SIG-M5 treated with dmso at 0.1 percent for 504 hours (cell line): ENCODE results near the gene CEACAM18.

Experiments
- DNase-seq: peaks from one replicate; lab custom pipeline; 2025; ENCODE audit not compliant: unreplicated experiment; lab: John Stamatoyannopoulos, UW

Gene CEACAM18

DNA sequence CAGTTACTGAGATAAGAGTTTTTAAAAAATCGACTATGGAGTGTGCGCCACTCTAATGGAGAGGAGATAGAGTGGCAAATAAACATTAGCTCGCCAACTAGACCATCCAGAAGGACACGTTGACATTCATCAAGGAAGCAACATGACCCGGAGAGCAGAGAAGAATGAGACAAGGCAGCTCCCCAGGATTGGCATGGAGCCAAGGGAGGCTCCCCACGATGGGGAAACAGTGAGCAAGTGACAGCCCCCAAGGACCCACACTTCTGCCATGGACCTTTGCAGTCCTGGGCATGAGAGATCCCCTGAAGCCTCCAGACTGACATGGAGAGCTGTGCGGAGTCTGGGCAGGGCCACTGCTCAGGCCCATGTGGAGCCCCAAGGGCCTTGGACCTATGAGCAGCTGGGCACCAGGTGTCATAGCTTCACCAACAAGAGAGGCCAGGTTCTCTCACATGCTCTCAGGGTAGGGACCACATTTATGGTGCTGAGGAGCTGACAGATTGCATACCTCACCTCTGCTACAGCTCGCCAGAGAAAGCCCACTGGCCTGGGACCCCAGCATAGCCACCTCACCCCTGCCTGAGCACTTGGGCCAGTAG lies 46.4 kb downstream of the CEACAM18 start:
- DNase-seq: no peak

DNA sequence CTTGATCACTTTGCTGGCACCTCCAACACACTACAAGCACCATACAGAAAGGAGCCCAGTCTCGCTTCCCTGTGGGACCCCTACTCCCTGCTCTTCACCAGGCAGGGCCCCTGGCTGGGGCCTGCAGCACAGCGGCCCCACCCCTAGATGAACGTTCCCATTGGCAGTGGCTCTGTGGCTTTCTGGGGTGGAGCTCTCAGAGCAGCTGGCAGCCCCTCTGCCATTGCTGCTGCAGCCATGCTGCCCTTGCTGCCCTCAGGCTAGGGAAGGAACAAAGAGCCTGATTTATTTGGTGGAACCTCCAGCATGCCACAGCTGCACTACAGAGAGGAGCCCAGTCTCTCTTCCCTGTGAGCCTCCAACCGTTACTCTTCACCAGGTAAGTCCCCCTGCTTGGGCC lies 47.3 kb downstream of the CEACAM18 start:
- DNase-seq: no peak

DNA sequence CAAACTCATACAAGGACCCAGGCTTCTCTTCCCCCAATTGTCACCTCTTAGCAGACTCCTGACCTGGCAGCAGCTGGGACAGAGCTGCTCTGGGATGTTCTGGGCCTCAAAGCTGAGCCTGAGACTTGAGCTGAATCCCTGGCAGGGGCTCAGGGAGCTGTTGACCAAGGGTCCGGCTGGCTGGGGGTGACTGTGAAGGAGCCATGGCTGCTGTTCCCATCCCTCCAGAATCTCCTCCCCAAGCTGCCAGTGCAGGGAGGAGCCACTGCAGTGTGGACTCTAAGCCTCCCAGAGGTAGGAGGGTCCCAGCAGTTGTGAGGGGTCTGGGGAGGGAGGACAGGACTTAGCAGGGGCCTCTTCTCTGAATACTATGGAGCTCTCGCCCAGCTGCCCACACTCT lies 51.0 kb downstream of the CEACAM18 start:
- DNase-seq: no peak

DNA sequence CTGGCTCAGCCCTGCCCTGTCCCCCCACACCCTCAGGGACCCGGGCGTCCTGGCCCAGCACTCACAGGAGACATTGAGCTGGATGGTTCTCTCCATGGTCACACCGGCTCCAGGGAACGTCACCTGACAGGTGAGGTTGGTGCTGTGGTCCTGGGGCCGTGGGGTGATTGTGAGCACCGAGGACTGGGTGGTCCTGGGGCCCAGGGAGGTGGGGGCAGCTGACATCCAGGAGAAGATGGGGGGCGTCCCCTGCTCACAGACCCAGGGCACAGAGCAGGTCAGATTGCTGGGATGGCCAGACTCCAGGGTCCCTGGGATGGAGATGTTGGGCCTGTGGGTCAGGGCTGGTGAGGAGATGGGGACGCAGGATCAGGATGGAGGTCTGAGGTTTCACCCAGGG lies 52.3 kb downstream of the CEACAM18 start:
- no peak for DNase-seq

DNA sequence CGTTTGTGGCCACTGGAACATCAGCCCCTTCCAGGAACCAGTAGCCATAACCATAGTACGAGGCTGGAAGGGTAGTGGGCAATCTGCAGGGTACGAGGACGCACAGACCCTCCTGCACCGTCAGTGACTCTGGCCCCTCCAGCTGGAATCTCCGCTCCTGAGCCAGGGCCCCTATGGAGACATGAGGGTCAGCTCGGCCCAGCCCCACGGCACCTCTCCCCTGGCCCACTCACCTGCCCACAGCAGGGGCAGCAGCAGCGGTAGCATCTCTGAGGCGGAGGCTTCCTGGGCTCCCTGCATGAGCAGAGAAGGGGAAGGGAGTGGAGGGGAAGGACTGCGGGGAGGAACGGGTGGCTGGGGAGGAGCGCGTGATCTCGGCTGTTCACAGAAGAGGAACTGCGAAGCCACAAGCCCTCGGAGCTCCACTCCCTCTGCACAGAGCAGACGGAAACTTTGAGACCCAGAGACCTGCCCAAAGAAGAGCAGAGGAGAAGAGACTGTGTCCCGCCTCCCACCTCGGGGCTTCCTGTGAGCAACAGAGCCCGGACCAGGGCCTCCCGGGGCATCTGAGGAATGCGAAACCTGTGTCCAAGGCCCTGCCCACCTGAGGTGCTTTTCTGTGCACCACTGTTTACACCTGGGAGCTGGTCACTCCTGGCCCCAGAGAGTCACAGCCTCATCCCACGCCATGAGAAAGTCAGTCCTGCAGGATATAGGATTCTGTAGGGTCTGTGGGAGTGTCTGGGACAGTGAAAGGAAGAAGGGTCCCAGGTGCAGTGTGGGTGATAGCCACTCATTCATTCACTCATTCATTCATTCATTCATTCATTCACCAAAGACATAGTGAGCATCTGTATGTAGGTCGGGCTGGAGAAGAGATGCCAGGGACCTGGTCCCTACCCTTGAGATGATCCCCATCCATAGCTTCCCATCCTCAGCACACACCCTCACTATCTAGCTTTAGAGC lies 53.3 kb downstream of the CEACAM18 start, which contains the start of gene SIGLEC6:
Gene SIGLEC6 (minus strand): TSS at position 322 of the 967 bp plus-strand sequence. CDS start 22 bp downstream, at position 300.
- DNase-seq: peak; percentile 75

DNA sequence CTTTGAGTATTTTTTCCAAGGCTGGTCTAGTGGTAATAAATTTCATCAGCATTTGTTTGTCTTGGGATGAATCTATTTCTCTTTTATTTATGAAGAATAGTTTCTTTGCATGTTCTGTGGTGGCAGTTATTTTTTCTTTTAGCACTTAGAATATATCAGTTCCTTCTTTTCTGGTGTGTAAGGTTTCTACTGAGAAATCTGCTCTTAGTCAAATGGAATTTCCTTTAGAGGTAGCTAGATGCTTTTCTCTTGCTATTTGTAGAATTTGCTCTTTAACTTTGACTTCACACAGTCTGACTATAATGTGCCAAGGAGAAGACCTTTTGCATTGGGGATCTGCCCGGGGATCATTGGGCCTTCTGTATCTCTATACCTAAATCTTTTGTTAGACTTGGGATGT lies 57.2 kb downstream of the CEACAM18 start:
- DNase-seq: no peak

DNA sequence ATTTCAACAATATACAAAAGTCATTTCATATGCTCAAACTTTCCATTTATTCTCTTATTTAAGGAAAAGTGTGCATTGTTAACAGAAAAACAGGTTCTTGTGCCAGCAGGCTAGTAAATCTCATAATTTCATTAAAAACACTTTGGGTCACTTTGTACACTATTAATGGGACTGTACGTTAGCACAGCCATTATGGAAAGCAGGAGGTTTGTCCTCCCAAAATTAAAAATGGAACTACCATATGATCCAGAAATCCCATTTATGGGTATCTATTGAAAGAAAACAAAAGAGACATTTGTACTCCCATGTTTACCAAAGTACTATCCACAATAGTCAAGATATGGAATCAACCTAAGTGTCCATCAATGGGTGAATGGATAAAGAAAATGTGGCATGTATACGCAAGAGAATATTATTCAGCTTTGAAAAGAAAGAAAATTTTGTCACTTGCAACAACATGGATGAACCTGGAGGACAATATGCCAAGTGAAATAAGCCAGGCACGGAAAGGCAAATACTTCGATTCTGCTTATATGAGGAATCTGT lies 61.6 kb downstream of the CEACAM18 start:
- DNase-seq: no peak
